Activated CD4-positive, alpha-beta T cell treated with anti-CD3 and anti-CD28 coated beads for 36 hours (primary cell): ENCODE data around the gene GNAT1. TPM values are rescaled to one million over a fixed set of nuclear protein-coding genes. Genes with fewer than 3 reads are reported as not detected.
"Not testable (repeated sequence)": the region's sequence is repeated elsewhere in the genome, so short reads cannot be mapped to it uniquely, and the experiment has no call there.

ENCODE experiments used
- ATAC-seq: fragments of 200-7000 bp; cut with Tn5 transposase; one replicate; pipeline ENCODE4 v1.10.0; 2021; ENCODE audit warnings: mild to moderate bottlenecking, moderate library complexity
- CTCF ChIA-PET: fragments of 350-600 bp; sonication (Branson Sonifier 250); formaldehyde crosslinking; loops from one replicate; lab custom pipeline; 2021; ENCODE audit warnings: antibody characterized with exemption; lab: Charles Lee
- POLR2A ChIA-PET: fragments of 350-600 bp; sonication (Branson Sonifier 250); formaldehyde crosslinking; loops from one replicate; lab custom pipeline; 2021; ENCODE audit warnings: antibody characterized with exemption, inconsistent platforms; lab: Charles Lee
- DNase-seq: peaks from one replicate; pipeline ENCODE4 v3.0.0-alpha.2; 2020
- H3K27ac Mint-ChIP-seq: one replicate; pipeline ENCODE4 v1.8.0; 2021; ENCODE audit warnings: mixed read lengths
- H3K27me3 Mint-ChIP-seq: one replicate; pipeline ENCODE4 v1.8.0; 2021; ENCODE audit warnings: mixed read lengths
- H3K36me3 Mint-ChIP-seq: one replicate; pipeline ENCODE4 v1.8.0; 2021; ENCODE audit warnings: low read depth, mixed read lengths
- H3K4me1 Mint-ChIP-seq: one replicate; pipeline ENCODE4 v1.8.0; 2021; ENCODE audit warnings: mixed read lengths
- H3K4me3 Mint-ChIP-seq: one replicate; pipeline ENCODE4 v1.8.0; 2021; ENCODE audit warnings: mild to moderate bottlenecking, moderate library complexity, mixed read lengths
- H3K9me3 Mint-ChIP-seq: one replicate; pipeline ENCODE4 v1.8.0; 2021; ENCODE audit warnings: low read depth, mixed read lengths
- intact Hi-C, 2 experiments: fragments of 100-400 bp; cut with DNase I in 1 of 2; cut with micrococcal nuclease in 1 of 2; formaldehyde crosslinking; loops; one replicate each; pipeline versions ENCODE4 v1.14.2 to v1.15.1; 2022 to 2024; cut with DNase I, micrococcal nuclease
- total RNA-seq, 2 experiments: library from RNA; stranded (reverse); gene quantifications; one replicate each; pipeline ENCODE4 v1.2.3, GENCODE V29; 2021

Gene GNAT1
- total RNA-seq, 2 experiments from 2014 or later, result 0.14 TPM; not detected in 1

DNA sequence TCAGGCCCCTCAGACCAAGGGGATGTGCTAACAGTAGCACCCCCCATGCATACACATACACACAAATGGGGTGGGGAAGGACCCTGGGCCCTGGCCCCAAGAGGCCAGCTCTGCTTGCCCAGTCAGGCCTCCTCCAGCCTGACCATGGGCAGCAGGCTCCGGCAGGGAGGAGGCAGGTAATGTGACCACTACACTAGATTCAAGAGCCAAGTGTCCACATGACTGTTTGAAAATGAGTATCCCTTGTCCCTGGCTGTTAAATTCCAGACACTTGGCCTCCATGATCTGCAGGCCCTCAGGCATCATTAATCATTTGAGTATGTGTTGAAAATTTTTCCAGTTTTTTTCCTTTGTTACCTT lies 30.7 kb downstream of the GNAT1 start:
- no peak for DNase-seq
- POLR2A ChIA-PET, result no interaction called here
- Mint-ChIP-seq H3K4me3 (no peak overlapping the region), H3K4me1 (peaks cover 11% of the 10 kb centered on the region), H3K9me3 (no peaks in the 10 kb centered on the region), H3K27me3 (no peaks in the 10 kb centered on the region), H3K27ac (no peak overlapping the region), H3K36me3 (no peaks in the 10 kb centered on the region)
- no peak for ATAC-seq
- CTCF ChIA-PET, result interaction anchor here (0.7 to 2.6 kb wide), 4 partner anchors 22 to 27 kb away, joined by 3 to 19 read pairs (median 4); no protein-coding TSS in a partner anchor
- intact Hi-C loops, result loop anchor here in 1 of 2 experiments (10.0 kb wide), 1 partner anchor 1377 kb away; the partner anchor contains the start of gene PRKAR2A

- H3K27ac Mint-ChIP-seq, result no peak overlapping the region
- peaks cover 22% of the 10 kb centered on the region for H3K4me1 Mint-ChIP-seq
- H3K27me3 Mint-ChIP-seq, result no peaks in the 10 kb centered on the region
- DNase-seq, result no peak
- intact Hi-C loops, result loop anchor here in 1 of 2 experiments (10.0 kb wide), 1 partner anchor 1380 kb away; the partner anchor contains the start of gene PRKAR2A
- no peaks in the 10 kb centered on the region for H3K36me3 Mint-ChIP-seq
- H3K9me3 Mint-ChIP-seq, result no peaks in the 10 kb centered on the region
- POLR2A ChIA-PET, result no interaction called here
- CTCF ChIA-PET, result interaction anchor here (0.6 to 7.6 kb wide), 11 partner anchors 11 to 1391 kb away, joined by 3 to 79 read pairs (median 4); partner anchors contain the start of genes GNAI2 and GNAT1
- no peak overlapping the region for H3K4me3 Mint-ChIP-seq
- ATAC-seq, result no peak
Measured at GRCh38 chr3:50224639-50225038, 33.2 kb downstream of the GNAT1 start.

DNA sequence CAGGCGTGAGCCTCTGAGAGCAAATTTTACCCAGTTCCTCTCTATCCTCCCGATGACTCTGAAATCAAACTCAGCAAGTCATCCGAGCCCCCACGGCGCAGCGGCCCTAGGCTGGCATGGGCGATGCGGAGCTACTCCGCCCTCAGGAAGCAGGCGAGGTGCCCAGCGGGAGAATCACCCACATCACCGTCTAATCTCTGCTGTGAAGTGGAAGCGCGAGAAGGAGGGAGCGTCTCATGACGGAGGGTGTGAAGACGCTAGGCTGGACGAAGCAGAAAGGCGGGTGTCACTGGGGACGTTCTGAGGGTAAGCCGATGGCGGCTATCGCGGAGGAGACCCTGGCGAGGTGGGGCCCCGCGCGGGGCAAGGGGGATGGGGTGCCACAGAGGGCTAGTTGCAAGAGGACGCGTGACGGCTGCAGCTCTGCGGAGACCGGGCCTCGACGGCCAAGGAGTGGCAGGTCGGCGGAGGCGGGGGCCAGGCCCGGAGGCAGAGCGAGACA lies 35.5 kb downstream of the GNAT1 start:
- no peaks in the 10 kb centered on the region for H3K27me3 Mint-ChIP-seq
- peak; percentile 72 for DNase-seq
- peak overlapping the region; percentile 88 for H3K27ac Mint-ChIP-seq
- H3K4me1 Mint-ChIP-seq, result peaks cover 22% of the 10 kb centered on the region
- H3K9me3 Mint-ChIP-seq, result no peaks in the 10 kb centered on the region
- peak; percentile 30 for ATAC-seq
- intact Hi-C loops, result loop anchor here (1.0 to 10.0 kb wide), 13 partner anchors 8 to 1382 kb away; partner anchors contain the start of genes BSN (in 1 of the 2), GNAI2 (in 1 of the 2), HYAL3 (in 1 of the 2) and IFRD2 (in 1 of the 2)
- POLR2A ChIA-PET, result interaction anchor here (1.0 to 2.5 kb wide), 3 partner anchors 9 to 20 kb away, joined by 5 to 7 read pairs (median 5); partner anchors contain the start of gene GNAI2
- CTCF ChIA-PET, result interaction anchor here (0.9 to 7.6 kb wide), 17 partner anchors 8 to 110 kb away, joined by 3 to 79 read pairs (median 4); partner anchors contain the start of genes GNAI2, GNAT1 and SLC38A3
- no peaks in the 10 kb centered on the region for H3K36me3 Mint-ChIP-seq
- peak overlapping the region; percentile 79 for H3K4me3 Mint-ChIP-seq

DNA sequence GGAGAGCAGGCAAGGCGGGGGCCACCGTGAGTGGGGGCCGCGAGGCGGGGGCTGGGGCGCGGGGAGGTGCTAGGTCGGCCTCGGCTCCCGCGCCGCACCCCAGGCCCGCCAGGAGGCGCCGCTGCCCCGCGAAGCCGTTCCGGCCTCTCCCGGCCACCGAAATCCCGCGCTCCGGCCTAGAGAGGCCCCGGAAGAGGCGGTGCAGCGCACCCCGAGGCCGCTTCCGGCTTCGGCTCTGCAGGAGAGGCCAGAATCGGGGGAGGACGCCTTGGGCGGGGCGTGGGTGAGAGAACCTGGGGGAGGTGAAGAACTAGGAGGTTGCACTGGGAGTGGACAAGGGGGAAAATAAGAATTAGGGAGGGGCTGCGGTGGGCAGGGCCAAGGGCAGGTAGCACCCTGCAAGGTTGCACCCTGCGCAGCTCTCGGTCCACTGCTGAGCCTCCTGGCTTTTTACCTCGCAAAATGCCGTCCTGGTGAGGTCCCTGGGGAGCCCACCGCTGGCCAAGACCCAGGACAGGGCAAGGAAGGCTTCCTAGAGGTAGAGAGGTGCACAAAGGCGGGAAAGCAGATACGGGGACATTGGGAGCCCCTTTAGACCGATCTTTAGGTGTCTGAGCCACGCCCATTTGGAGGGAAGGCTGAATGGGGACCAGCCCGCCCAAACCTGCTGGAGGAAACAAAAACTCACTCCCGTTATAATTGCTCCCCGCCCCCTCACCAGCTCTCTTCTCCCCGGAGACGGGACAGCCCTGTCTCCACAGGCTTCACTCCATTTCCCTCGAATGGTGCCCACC lies 36.2 kb downstream of the GNAT1 start:
- Mint-ChIP-seq H3K27me3 (no peaks in the 10 kb centered on the region), H3K36me3 (no peaks in the 10 kb centered on the region), H3K4me3 (peak overlapping the region; percentile 79), H3K27ac (peak overlapping the region; percentile 88), H3K4me1 (peaks cover 22% of the 10 kb centered on the region), H3K9me3 (no peaks in the 10 kb centered on the region)
- ChIA-PET CTCF (interaction anchor here (0.7 to 7.6 kb wide), 18 partner anchors 8 to 110 kb away, joined by 3 to 79 read pairs (median 5); partner anchors contain the start of genes GNAI2 and GNAT1), POLR2A (interaction anchor here (0.6 to 2.5 kb wide), 4 partner anchors 8 to 1514 kb away, joined by 3 to 7 read pairs (median 5); partner anchors contain the start of gene GNAI2)
- ATAC-seq (peak; percentile 83), DNase-seq (peak; percentile 95)
- intact Hi-C loops, result loop anchor here (1.0 to 10.0 kb wide), 11 partner anchors 8 to 1383 kb away; partner anchors contain the start of genes BSN (in 1 of the 2), GNAI2 (in 1 of the 2), HYAL3 (in 1 of the 2) and IFRD2 (in 1 of the 2)

DNA sequence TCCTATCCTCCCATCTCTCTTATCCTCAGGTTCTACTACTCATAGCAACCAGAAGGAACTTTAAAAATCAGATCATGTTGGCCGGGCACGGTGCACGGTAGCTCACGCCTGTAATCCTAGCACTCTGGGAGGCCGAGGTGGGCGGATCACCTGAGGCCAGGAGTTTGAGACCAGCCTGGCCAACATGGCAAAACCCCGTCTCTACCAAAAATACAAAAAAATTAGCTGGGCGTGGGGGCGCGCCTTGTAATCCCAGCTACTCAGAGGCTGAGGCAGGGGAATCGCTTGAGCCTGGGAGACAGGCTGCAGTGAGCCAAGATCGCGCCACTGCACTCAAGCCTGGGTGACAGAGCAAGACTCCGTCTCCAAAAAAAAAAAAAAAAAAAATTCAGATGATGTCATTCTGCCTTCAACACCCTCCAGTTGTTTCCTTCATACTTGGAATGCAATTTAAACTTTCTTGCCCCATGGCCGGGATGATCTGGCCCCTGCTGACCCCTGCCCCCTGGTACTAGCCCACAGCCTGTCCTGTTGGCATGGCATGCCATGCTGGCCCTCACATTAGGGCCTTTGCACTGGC lies 36.9 kb downstream of the GNAT1 start:
- peak overlapping the region; percentile 87 for H3K27ac Mint-ChIP-seq
- H3K27me3 Mint-ChIP-seq, ATAC-seq, H3K9me3 Mint-ChIP-seq, H3K36me3 Mint-ChIP-seq, DNase-seq: not testable (repeated sequence)
- H3K4me3 Mint-ChIP-seq, result peak overlapping the region; percentile 79
- intact Hi-C loops, result loop anchor here in 1 of 2 experiments (10.0 kb wide), 1 partner anchor 1383 kb away; the partner anchor contains the start of gene PRKAR2A
- peaks cover 22% of the 10 kb centered on the region for H3K4me1 Mint-ChIP-seq
- ChIA-PET CTCF (interaction anchor here (0.7 to 7.6 kb wide), 11 partner anchors 9 to 64 kb away, joined by 3 to 79 read pairs (median 6); partner anchors contain the start of gene IFRD2), POLR2A (interaction anchor here (0.8 to 2.5 kb wide), 3 partner anchors 14 to 70 kb away, joined by 3 to 11 read pairs (median 7); no protein-coding TSS in a partner anchor)

GRCh38 chr3:50229490-50229889 lies 38.1 kb downstream of the GNAT1 start:
- no peak overlapping the region for H3K27ac Mint-ChIP-seq
- no peak overlapping the region for H3K4me3 Mint-ChIP-seq
- intact Hi-C loops, result loop anchor here in 1 of 2 experiments (10.0 kb wide), 1 partner anchor 1385 kb away; the partner anchor contains the start of gene PRKAR2A
- H3K36me3 Mint-ChIP-seq, result no peaks in the 10 kb centered on the region
- ATAC-seq (no peak), DNase-seq (no peak)
- ChIA-PET CTCF (interaction anchor here (0.7 to 7.6 kb wide), 7 partner anchors 13 to 63 kb away, joined by 3 to 76 read pairs (median 4); partner anchors contain the start of genes GNAT1 and IFRD2), POLR2A (no interaction called here)
- peaks cover 22% of the 10 kb centered on the region for H3K4me1 Mint-ChIP-seq
- no peaks in the 10 kb centered on the region for H3K9me3 Mint-ChIP-seq
- H3K27me3 Mint-ChIP-seq, result no peaks in the 10 kb centered on the region

- intact Hi-C loops, result no loop called here
- Mint-ChIP-seq H3K27me3 (no peaks in the 10 kb centered on the region), H3K36me3 (no peaks in the 10 kb centered on the region), H3K9me3 (no peaks in the 10 kb centered on the region), H3K4me1 (peaks cover 21% of the 10 kb centered on the region), H3K27ac (no peak overlapping the region), H3K4me3 (no peak overlapping the region)
- no peak for ATAC-seq
- POLR2A ChIA-PET, result interaction anchor here (0.6 kb wide), 2 partner anchors 21 to 25 kb away, joined by 5 to 8 read pairs; no protein-coding TSS in a partner anchor
- CTCF ChIA-PET, result interaction anchor here (0.8 to 7.6 kb wide), 7 partner anchors 12 to 58 kb away, joined by 3 to 76 read pairs (median 4); partner anchors contain the start of gene GNAT1
- DNase-seq, result no peak
Measured at GRCh38 chr3:50230104-50230793, 38.8 kb downstream of the GNAT1 start.

DNA sequence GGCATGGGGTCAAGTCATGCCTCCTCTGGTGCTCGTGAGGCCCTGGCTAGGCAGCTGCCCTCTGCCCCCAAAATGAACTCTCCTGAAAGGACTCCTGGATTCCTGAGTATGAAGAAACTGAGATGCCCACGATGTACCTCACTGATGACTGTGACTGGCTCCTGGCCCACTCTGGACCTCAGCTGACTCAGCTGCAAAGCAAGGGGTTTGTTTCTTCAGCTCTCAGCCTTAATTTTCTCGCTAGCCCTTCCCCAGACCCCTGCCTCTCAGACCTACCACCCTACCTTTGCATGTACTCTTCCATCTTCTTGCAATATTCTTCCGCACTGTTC lies 39.4 kb downstream of the GNAT1 start:
- ATAC-seq, result no peak

GRCh38 chr3:50231581-50231980 lies 40.2 kb downstream of the GNAT1 start:
- no peak for DNase-seq
- H3K4me3 Mint-ChIP-seq, result no peak overlapping the region
- peaks cover 3% of the 10 kb centered on the region for H3K36me3 Mint-ChIP-seq
- H3K27ac Mint-ChIP-seq, result no peak overlapping the region
- ChIA-PET CTCF (interaction anchor here (7.6 kb wide), 1 partner anchor 16 kb away, joined by 76 read pairs; no protein-coding TSS in a partner anchor), POLR2A (no interaction called here)
- no peak for ATAC-seq
- no peaks in the 10 kb centered on the region for H3K27me3 Mint-ChIP-seq
- H3K4me1 Mint-ChIP-seq, result peaks cover 18% of the 10 kb centered on the region
- no peaks in the 10 kb centered on the region for H3K9me3 Mint-ChIP-seq
- intact Hi-C loops, result no loop called here

More for the DNA sequence above, 39.4 kb downstream of the GNAT1 start:
- Mint-ChIP-seq H3K36me3 (no peaks in the 10 kb centered on the region), H3K27ac (no peak overlapping the region), H3K27me3 (no peaks in the 10 kb centered on the region), H3K4me3 (no peak overlapping the region), H3K4me1 (peaks cover 22% of the 10 kb centered on the region), H3K9me3 (no peaks in the 10 kb centered on the region)
- POLR2A ChIA-PET, result interaction anchor here (0.6 kb wide), 2 partner anchors 21 to 25 kb away, joined by 5 to 8 read pairs; no protein-coding TSS in a partner anchor
- DNase-seq, result no peak
- CTCF ChIA-PET, result interaction anchor here (1.1 to 7.6 kb wide), 4 partner anchors 12 to 58 kb away, joined by 3 to 76 read pairs (median 16); no protein-coding TSS in a partner anchor
- intact Hi-C loops, result no loop called here

DNA sequence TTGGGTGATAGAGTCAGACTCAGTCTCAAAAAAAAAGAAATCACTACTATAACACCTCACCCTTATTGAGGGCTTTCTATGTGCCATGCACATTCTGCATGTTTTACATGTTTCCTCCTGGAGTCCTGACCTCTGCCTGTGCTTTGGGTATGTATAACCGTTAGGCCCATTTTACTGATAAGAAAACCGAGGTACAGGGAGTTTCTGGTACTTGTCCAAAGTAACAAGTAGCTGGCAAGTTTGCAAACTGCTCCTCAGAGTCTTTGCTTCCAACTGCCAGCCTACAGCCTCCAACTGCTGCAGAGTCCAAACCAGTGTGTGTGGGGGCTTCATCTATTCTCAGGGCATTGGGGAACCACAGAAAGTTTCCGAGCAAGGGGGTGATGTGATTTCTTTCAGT lies 40.9 kb downstream of the GNAT1 start:
- no peak for DNase-seq
- H3K4me1 Mint-ChIP-seq, result peaks cover 14% of the 10 kb centered on the region
- H3K9me3 Mint-ChIP-seq, result no peaks in the 10 kb centered on the region
- intact Hi-C loops, result no loop called here
- POLR2A ChIA-PET, result no interaction called here
- ATAC-seq, result no peak
- no peak overlapping the region for H3K27ac Mint-ChIP-seq
- no peak overlapping the region for H3K4me3 Mint-ChIP-seq
- CTCF ChIA-PET, result no interaction called here
- H3K36me3 Mint-ChIP-seq, result peaks cover 9% of the 10 kb centered on the region
- H3K27me3 Mint-ChIP-seq, result no peaks in the 10 kb centered on the region
